GM19463 (cell line): Measurements from ENCODE around the gene CFAP43.
"Not testable (repeated sequence)": the region's sequence is repeated elsewhere in the genome, so short reads cannot be mapped to it uniquely, and the experiment has no call there.

Experiments used
- ATAC-seq: cut with Tn5 transposase; IDR thresholded peaks from one replicate; pipeline ENCODE4 v1.9.1; 2021; ENCODE audit warnings: mild to moderate bottlenecking, moderate library complexity; ENCODE audit not compliant: unreplicated experiment

CFAP43 gene

GRCh38 chr10:104230490-104230889 is 1.7 kb downstream of the CFAP43 start:
- no peak for ATAC-seq

- ATAC-seq, result no peak
Observed at GRCh38 chr10:104223304-104223703, 8.9 kb downstream of the CFAP43 start.

- no peak for ATAC-seq
Observed at GRCh38 chr10:104220522-104220921, 11.6 kb downstream of the CFAP43 start.

- ATAC-seq, result no peak
Observed at GRCh38 chr10:104218751-104219150, 13.4 kb downstream of the CFAP43 start.

- ATAC-seq, result no peak
Observed at GRCh38 chr10:104216631-104217030, 15.5 kb downstream of the CFAP43 start.

GRCh38 chr10:104209575-104210198 is 22.5 kb downstream of the CFAP43 start:
- ATAC-seq, result no peak

GRCh38 chr10:104208730-104209129 is 23.4 kb downstream of the CFAP43 start:
- ATAC-seq, result no peak

GRCh38 chr10:104202231-104202630 is 29.9 kb downstream of the CFAP43 start:
- no peak for ATAC-seq

- no peak for ATAC-seq
Observed at GRCh38 chr10:104201636-104202035, 30.5 kb downstream of the CFAP43 start.

- no peak for ATAC-seq
Observed at GRCh38 chr10:104199567-104199966, 32.6 kb downstream of the CFAP43 start.

GRCh38 chr10:104197364-104197763 is 34.8 kb downstream of the CFAP43 start:
- ATAC-seq, result no peak

- no peak for ATAC-seq
Observed at GRCh38 chr10:104195706-104196105, 36.5 kb downstream of the CFAP43 start.

- ATAC-seq, result no peak
Observed at GRCh38 chr10:104193787-104194186, 38.4 kb downstream of the CFAP43 start.

- no peak for ATAC-seq
Observed at GRCh38 chr10:104190695-104191094, 41.5 kb downstream of the CFAP43 start.

- ATAC-seq, result no peak
Observed at GRCh38 chr10:104183682-104184081, 48.5 kb downstream of the CFAP43 start.

- ATAC-seq, result not testable (repeated sequence)
Observed at GRCh38 chr10:104174136-104174535, 58.0 kb downstream of the CFAP43 start.

- ATAC-seq, result no peak
Observed at GRCh38 chr10:104170610-104171254, 61.4 kb downstream of the CFAP43 start.

GRCh38 chr10:104155591-104155990 is 76.6 kb downstream of the CFAP43 start:
- ATAC-seq, result no peak

GRCh38 chr10:104151737-104152136 is 80.4 kb downstream of the CFAP43 start:
- ATAC-seq, result no peak

GRCh38 chr10:104150139-104150538 is 82.0 kb downstream of the CFAP43 start:
- no peak for ATAC-seq

- ATAC-seq, result no peak
Observed at GRCh38 chr10:104146882-104147281, 85.3 kb downstream of the CFAP43 start.

- no peak for ATAC-seq
Observed at GRCh38 chr10:104144931-104145330, 87.2 kb downstream of the CFAP43 start.

- ATAC-seq, result no peak
Observed at GRCh38 chr10:104143829-104144228, 88.3 kb downstream of the CFAP43 start.
